GM19438 (cell line): Measurements from ENCODE around the gene SPAG17.

Experiments used
- ATAC-seq: cut with Tn5 transposase; IDR thresholded peaks from one replicate; pipeline ENCODE4 v1.9.1; 2021; ENCODE audit warnings: low read depth; ENCODE audit not compliant: unreplicated experiment

The SPAG17 gene

DNA sequence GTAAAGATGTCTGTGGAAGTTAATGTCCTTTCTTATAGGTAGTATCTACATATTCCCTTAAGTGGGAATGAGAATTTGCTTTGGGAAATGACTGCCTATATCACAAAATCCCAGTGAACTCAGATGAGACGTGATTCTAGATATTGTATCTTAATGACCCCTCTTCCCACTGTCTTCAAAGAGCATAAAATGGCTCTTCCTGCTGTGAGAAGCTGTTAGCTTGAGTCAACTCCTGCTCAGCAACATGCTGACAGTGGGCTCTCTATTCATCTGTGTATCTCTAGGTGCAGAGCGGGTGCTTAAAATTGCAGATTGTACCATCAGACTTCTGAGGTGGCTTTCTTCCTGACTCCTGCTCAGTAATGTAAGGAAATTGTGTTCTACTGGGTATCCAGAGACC is 100.6 kb downstream of the SPAG17 start:
- no peak for ATAC-seq

DNA sequence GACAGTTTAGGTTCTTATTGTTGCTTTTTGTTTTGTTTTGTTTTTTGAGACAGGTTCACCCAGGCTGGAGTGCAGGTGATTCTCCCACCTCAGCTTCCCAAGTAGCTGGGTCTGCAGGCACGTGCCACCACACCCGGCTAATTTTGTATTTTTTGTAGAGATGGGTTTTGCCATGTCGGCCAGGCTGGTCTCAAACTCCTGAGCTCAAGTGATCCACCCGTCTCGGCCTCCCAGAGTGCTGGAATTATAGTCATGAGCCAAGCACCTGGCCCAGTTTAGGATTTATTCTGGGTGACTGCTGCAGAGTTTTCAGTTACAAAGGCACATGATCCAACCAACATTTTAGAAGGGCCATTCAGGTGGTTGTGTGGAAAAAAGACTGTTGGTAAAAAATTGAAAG is 102.0 kb downstream of the SPAG17 start:
- no peak for ATAC-seq

DNA sequence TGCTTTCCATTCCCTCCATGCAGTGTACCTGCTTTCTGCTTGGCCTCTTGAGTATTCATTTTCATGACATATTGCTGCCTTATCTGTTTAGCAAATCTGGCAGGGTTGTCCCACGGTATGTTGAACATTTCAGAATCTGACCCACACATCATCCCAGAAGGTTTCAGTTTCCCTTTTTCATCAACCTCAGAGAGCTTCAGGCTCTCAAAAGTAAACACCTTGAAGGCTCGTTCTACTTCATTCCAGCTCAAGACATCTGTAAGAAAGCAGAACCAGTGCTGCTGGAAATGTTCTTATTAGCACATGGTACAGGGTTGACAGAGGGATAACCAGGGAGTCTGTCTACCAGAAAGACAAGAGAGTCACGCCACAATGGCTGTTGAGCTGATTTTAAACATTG is 103.6 kb downstream of the SPAG17 start:
- ATAC-seq = peak; percentile 74

DNA sequence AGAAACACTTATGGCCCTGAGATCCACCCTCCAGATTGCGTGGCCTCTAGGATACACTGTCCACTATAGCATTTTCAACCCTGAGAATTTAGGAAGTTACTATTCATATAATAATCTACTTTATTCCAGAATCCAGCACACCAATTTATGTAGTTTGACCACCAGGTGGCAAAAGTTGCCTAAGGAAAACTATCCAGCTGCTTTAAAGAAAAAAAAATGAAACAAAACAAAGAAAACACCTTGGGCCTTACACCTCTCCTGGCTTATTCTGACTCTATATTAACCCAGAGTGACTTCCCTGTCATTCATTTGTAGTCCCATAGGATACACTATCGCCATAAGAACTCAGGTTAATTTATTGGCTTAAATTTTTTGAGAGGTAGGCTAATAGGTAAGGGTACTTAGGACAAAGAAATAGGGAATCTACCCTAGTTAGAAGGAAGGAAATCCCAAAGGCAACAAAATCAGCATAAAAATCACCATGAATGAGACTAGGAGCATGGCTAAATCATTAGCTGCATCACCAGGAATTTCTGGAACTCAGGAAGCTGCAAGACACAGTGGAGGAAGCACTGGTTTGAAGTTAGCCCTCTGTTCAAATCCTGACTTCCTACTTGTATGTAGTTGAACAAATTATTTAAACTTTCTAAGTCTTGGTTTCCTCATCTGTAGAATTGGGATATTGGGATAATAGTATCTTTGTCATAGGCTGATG is 107.5 kb downstream of the SPAG17 start:
- ATAC-seq = no peak

DNA sequence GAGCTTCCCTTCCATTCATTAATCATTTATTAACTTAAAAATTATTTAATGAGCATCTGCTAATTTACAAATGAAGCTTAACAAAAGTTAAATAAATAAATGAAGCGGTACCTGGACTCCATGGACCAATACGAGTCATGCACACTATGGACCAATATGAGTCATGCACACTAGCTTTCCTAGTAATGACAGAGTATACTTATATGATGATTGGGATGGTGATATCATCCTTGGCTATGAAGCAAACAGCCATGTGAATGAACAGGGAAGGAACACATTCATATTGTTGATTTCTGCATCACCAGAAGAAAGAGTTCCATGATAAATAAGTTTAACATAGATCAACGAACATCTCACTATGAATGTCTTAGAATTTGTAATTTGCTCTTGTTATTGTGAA is 109.9 kb downstream of the SPAG17 start:
- ATAC-seq = no peak

DNA sequence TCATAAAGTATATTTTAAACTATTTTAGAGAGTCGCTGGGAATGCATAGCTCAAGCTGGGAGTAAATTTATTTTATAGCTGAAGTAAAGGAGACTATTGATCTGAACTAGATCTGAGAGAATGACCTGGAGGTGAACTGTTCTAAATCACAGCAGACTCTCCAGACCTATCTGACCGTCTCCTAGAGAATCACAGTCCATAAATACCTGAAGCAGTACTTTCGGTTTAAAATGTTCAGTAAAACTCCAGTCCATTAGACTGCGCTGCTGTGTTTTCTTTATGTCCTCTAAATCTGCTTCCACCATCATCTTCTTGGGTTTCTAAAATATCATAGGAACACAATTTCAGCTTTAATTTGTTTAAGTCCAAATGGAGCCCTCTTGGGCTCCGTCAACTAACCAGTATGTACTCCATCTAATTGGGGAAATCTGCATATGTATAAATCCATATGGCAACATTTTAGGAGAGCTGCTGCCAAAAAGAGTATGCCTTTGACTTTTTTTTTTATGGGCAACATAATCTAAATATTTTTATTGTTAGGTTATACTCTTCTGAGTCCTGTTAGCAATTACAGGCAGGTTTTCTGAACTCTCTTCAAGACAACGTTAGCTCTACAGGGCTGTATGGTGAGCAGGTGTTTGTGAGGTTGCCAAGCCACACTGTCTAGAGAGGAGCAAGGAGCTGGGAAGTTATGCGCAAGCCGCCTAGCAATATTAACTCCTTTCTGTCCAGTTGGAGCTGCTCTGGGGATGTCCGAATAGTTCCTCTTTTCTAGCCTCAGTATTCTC is 111.2 kb downstream of the SPAG17 start:
- no peak for ATAC-seq

DNA sequence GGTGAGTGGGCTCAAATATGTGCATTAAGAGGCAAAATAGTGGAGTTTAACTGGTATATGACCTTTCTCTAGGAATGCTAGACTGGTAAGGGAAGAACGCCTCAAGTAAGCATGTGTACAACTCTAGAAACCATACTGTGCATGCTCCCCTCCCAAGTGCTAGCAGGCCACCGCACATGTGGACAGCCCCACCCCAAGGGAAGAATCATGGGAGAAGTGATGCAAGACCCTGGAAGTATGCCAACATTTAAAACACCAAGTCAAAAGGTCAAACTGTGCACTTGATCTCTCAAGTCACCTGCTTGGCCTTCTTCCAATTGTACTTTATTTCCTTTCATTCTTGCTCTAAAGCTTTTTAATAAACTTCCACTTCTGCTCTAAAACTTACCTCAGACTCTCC is 135.0 kb downstream of the SPAG17 start:
- no peak for ATAC-seq

DNA sequence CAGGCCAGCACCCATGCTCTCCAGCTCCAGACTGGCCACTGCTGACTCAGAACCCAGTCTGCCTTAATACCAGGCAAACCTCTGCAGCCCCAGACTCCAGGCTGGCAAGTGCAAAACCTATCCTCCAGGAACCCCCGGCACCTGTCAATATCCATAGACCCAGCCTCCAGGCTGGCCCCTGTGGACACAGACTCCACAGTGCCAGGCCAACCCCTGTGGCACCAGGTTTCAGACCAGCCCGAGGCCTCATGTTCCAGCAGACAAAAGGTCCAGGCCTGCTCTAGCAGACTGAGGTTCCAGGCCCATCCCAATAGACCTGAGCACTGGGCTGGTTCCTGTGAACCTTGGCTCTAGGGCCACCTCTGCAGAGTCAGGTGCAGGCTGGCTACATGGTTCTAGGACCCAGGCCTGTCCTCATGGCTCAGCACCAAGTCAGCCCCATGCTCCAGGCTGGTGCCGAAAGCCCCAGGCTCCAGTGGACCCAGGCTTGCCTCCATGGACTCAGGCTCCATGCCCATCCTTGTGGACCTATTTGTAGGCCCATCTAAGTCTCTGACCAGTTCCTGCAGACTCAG is 137.3 kb downstream of the SPAG17 start:
- ATAC-seq = no peak

DNA sequence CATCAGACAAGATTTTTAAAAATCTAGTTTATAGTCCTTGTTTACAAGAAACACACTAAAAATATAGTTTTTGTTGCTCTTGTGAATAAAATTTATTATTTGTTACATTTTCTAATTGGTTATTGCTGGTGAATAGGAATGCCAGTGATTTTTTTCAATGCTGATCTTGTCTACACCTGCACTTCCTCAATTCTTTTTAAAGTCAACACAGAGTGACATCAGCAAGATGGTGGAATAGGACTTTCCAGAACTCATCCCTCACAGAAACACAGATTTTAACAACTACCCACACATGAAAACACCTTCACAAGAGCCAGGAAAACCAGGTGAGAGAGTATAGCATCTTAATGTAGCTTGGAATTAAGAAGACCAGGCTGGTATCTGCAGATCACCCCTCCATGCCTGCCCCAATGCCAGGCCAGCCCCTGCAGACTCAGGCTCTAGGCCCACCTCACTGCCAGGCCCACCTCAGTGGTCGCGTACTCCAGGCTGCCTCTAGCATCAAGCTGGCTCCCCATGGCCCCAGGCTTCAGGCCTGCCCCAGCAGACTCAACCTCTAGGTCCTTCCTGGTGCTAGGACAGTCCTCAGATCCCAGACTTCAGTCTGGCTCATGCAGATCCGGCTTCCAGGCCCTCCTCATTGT is 137.9 kb downstream of the SPAG17 start:
- ATAC-seq = no peak

DNA sequence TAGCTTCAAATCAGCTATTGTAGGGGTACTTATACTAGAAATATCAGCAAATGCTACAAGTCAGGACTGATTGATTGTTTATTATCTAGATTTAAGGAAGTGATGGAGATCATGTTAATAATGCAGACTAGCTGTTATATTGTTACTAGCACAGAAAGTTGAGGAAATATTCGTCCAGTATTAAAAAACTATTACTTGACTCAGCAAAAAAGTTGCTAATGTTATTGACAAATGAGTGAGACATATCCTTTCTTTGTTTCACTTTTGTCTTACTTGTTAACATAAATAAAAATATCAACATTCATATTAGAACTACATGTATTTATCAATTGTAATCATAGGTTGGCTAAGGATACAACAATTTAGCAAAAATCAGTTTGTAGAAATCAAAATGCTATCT is 141.4 kb downstream of the SPAG17 start:
- ATAC-seq = no peak

DNA sequence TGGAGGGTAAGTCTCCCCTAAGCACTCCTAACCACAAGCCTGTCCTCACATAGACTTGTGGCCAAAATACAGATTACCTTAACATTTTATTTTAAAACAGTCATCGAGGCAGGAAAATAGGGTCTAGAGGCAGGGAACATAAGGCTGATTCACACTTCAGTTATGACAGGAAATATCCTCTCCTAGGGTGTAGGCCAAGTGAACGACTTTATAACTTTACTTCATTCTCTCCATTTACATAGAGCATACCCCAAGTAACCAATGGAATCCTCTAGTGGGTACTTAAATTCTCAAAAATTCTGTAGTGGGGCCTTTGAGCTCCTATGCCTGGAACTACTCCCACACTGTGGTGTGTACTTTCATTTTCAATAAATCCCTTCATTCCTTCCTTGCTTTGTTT is 142.5 kb downstream of the SPAG17 start:
- ATAC-seq = no peak

DNA sequence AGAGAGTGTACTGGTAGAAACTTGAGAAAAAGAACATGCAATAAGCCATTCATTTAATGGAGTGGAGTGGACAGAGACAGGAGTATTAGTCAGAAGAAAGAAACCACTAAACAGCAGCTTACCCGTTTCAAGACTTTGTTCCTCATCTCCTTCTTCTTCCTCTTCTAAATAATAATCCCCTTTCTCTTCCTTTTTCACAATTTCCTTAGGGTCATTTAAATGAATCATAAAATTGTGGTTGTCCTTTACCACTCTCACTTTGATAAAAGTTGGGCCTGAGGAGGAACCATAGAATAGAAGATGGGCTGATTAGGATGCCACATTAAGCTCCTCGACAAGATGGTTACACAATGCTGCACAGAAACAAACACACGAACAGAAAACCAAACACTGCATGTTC is 145.9 kb downstream of the SPAG17 start:
- ATAC-seq = no peak

DNA sequence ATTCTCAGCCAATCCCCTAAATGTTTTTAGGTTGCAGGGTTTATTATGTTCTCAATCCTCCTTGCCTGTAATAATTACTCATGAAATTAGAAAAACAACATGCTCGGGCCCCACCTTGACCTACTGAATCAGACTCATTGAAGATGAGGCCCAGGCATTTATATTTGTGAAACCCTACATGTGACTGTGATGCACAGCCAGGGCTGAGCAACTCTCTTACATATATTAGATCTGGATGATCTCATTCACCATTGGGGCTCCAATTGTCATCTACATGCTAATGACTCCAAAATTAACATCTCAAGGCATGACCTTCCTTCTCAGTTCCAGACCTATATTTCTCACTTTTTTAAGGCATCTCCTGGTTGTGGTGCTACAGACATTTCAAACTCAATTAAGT is 152.1 kb downstream of the SPAG17 start:
- no peak for ATAC-seq

DNA sequence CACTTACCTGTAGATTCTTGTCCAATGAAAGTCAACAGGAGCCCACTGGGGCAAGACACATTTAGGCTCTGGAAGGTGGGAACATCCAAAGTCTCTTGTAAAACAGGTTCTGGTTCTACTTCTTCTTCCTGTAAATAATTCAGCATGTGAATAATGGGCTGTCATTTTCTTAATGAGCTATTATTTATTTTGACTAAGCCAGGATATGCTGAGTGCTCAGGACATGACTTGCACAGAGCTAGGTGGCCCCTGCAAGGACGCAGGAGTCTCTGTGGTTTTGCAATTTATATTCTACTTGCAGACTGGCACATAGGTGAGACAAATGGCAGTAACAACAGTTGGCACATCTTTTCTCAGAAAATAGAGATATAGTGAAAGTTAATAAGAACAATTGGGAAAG is 156.8 kb downstream of the SPAG17 start:
- no peak for ATAC-seq

DNA sequence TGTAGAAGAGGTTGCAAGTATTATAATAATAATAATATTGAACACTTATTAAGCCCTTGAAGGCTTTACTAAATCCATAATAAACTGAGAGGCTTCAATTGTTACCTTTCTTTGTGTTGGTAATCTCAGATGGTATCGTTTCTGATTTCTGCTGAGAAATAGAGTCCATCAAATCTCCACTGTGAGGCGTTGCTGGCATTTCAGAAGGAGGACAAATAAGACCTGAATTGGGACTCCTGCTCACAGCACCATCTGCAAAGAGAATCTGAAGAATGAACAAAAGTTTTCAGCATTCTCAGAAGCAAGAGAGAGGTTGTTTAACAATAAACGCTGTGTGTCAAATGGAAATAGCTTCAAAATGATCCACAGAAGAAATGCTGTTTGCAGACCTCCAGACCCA is 161.8 kb downstream of the SPAG17 start:
- ATAC-seq = no peak

DNA sequence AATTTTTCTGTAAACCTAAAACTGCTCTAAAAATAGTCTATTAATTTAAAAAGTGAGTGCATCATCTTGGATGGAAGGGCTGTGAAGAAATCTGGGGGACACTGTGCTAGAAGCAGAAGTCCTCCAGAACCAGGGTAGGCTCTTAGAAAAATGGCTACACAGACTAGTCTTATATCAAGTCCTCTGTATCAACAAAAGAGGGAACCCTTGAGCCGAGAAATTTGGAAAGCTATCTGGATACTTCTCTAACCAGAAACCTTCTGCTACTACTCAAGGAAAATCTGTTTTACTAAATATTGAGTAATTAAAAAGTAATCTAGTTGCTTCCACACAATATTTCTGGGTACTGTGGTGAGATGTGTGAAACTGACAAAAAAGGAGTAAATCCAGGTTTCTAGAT is 163.4 kb downstream of the SPAG17 start:
- ATAC-seq = no peak

DNA sequence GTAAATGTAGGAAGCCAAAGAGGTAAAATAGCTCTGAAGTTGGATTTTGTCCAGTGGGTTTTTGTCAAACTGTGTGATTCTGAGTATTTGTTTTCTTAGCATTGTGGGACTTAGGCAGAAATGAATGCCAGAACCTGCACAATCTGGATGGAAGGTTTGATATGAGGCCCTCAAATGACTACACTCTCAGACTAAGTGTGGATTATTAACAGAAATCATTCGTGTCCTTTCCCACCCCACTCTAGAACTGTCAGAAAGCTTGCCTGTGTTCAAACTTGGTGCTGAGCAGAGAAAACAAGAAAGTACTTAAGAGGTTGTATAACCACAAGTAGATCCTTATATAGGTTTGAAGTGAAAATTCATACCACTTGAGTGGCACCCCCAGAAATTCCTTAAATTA is 167.0 kb downstream of the SPAG17 start:
- no peak for ATAC-seq

DNA sequence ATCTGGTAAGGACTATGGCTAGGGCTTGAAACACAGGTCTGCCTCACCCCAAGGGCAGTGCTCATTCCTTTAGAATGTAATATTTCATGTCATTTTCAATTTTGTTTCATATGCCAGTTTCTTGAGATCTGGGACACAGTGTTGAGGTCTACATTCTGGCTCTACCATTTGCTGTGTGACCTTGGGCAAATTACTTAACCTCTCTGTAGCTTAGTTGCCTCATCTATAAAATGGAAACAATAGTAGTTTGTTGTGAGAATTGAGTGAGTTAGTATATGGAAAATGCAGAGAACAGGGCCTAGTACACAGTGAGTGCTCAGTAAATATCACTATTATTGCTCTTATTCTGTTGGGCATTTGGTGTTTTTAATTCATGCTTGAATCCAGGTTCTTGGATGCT is 171.1 kb downstream of the SPAG17 start:
- ATAC-seq = no peak

DNA sequence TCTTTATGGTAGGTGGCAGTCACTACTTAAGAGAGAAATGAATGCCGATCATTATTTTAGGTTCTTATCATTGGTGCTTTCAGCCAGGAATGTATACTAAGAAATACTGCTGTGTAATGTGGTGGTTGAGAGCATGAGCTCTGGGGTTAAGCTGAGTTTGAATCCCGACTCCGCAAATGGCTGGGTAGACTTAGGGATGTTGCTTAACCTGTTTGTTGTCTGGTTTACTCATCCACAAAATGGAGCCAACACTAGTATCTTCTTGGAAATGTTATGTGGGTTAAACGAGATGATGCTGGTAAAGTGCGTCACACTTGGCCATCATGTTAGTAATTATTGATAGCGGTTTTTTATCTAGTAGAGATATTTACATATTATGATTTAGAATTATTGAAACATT is 171.7 kb downstream of the SPAG17 start:
- no peak for ATAC-seq

DNA sequence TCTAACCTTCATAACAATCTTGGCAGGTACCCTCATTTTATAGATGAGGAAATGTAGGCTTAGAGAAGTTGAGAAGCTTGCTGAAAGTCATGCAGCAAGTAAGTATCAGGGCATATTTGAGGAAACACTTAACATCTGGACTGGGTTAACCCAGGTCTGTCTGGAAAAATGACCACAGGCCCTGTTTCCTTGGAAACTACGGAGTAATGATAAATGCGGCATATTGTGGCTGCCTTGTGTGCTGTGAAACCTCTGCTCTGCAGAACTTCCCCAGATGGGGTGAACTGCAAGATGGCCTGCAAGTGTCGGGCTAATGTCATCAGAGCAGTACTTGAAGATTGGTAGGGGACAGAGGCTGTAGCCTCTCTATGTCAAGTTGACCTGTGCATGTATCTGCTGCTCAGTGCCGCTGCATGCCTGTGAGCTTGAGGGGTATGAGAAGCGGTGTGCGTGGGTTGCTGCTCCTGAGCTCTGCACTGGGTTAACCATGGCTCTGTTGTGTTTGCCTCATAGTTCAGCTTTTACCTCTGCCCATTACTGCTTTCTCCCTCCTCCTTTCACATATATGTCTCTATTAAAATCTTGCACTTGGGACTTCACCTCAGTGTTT is 172.4 kb downstream of the SPAG17 start:
- ATAC-seq = no peak

DNA sequence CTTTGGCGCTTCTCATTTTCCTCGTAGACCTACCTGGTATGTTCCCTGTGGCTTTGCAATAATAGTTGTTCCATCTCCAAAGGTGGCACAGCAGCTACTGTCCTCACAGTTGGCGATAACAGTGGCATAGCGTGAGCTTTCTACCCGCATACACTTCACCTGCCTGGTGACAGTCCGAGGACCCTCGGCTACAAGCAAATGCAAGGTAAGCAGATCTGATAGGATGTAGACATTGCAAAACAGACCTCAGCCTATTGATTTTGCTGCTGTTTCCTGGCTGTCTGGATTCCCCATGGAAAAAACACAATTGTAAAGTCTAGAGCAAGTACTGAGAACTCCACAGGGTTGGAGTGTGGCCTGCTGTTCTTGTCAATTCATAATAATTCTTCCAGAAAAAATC is 177.0 kb downstream of the SPAG17 start:
- ATAC-seq = no peak
